ENCODE data around the gene STPG3. TPM values are rescaled to one million over a fixed set of nuclear protein-coding genes. Genes with fewer than 3 reads are reported as not detected.

STPG3 gene
- total RNA-seq, 1 donor from 2014 or later: 0.18 TPM

DNA sequence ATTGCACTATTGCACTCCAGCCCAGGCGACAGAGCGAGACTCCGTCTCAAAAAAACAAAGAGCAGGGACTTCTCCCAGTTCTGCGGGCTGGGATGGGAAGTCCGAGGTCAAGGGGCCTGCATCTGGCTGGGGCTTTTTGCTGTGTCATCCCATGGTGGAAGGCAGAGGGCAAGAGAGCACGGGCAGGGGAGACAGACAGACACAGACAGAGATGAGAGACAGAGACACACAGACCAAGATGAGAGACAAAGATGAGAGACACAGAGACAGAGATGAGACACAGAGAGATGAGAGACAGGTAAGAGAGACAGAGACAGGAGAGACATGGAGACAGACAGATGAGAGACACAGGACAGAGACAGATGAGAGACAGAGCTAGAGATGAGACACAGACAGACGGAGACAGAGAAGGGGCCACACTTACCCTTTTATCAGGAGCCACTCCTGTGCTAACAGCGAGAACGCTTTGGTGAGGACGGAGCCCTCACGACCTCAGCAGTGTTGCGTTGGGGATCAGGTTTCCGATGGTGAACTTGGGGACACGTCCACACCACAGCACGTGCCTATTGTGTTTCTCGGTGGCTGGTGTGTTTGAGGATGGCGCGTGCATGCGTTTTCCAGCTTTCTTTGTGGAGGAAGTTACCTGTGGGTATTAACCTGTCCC is 17.6 kb downstream of the STPG3 start:
- no peak overlapping the region for H3K27ac Mint-ChIP-seq
- H3K36me3 Mint-ChIP-seq: peaks cover 14% of the 10 kb centered on the region
- no peak overlapping the region for H3K4me3 Mint-ChIP-seq
- no peaks in the 10 kb centered on the region for H3K4me1 Mint-ChIP-seq
- no peaks in the 10 kb centered on the region for H3K27me3 Mint-ChIP-seq (ENCODE audit: low read depth)
- no peak for DNase-seq (ENCODE audit: low spot score in 2 of 2, unreplicated experiment in 2 of 2)
- TF ChIP-seq, protein P1, sequence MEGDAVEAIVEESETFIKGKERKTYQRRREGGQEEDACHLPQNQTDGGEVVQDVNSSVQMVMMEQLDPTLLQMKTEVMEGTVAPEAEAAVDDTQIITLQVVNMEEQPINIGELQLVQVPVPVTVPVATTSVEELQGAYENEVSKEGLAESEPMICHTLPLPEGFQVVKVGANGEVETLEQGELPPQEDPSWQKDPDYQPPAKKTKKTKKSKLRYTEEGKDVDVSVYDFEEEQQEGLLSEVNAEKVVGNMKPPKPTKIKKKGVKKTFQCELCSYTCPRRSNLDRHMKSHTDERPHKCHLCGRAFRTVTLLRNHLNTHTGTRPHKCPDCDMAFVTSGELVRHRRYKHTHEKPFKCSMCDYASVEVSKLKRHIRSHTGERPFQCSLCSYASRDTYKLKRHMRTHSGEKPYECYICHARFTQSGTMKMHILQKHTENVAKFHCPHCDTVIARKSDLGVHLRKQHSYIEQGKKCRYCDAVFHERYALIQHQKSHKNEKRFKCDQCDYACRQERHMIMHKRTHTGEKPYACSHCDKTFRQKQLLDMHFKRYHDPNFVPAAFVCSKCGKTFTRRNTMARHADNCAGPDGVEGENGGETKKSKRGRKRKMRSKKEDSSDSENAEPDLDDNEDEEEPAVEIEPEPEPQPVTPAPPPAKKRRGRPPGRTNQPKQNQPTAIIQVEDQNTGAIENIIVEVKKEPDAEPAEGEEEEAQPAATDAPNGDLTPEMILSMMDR (IDR thresholded peaks at IDR 0.05; ENCODE audit: unreplicated experiment): no peak
- H3K9me3 Mint-ChIP-seq: no peaks in the 10 kb centered on the region

DNA sequence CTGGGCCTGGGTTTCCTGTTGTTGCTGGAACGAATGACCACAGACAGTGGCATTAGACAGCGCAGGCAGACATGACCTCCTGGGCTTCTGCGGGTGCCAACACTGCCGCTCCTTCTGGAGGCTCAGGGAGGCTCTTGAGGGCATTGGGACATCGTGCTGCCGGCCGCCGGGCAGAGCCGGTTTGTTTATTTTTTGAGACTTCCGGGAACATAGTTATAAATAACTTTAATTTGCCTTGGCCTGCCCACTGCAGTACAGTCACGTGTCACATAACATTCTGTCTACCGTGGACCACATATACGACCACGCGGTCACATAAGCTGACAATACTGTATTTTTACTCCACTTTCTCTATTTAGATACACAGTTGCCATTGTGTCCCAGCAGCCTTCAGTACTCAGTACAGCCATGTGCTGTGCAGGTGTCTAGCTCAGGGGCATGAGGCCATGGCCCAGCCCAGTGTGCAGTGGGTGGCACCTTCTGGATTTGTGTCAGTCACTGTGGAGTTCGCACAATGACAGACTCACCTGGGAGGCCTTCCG is 18.2 kb downstream of the STPG3 start:
- TF ChIP-seq, protein P1 (IDR thresholded peaks at IDR 0.05; ENCODE audit: unreplicated experiment): no peak
- Mint-ChIP-seq H3K4me3 (no peak overlapping the region), H3K4me1 (peaks cover under 1% of the 10 kb centered on the region), H3K27me3 (ENCODE audit: low read depth) (no peaks in the 10 kb centered on the region), H3K36me3 (peaks cover 14% of the 10 kb centered on the region), H3K9me3 (no peaks in the 10 kb centered on the region), H3K27ac (no peak overlapping the region)
- DNase-seq (ENCODE audit: low spot score in 2 of 2, unreplicated experiment in 2 of 2): no peak

DNA sequence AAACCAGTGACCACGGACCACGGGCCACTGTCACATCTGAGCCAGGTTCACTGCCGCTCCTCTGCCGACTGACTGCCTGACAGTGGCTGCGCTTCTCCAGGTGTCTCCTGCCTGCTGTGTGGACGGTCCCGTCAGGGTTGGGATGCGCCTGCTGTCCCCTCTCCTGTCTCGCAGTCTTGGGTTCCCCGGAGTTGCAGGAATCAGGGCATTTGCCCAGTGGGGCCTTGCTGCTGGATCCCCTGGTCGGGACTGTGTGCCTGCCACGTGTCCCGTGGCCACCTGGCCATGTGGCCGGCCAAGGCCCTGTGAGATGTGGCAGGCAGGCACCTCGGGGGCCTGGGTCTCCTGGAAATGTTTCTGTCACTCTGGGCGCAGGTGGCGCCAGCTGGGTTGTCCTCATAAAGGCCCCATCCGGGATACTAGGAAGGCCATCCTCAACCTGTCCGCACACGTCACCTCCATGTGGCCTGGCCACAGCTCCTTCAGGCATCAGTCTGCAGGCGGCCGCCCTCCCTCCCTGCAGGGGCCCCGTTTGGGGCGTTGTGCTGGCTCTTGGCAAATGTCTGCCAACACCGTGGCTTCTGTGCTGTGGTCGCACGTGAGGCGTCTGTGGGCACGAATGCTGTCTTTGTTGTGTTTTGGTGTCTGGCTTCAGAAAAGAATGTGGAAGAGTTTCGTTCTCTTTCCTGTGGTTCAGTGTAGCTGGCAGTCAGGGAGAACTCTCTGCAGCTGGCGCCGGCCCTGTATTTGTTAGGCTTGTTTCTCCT is 20.0 kb downstream of the STPG3 start:
- H3K27me3 Mint-ChIP-seq (ENCODE audit: low read depth): no peaks in the 10 kb centered on the region
- H3K27ac Mint-ChIP-seq: peak overlapping the region; percentile 39
- H3K4me3 Mint-ChIP-seq: no peak overlapping the region
- no peak for DNase-seq (ENCODE audit: low spot score in 2 of 2, unreplicated experiment in 2 of 2)
- H3K9me3 Mint-ChIP-seq: no peaks in the 10 kb centered on the region
- TF ChIP-seq, protein P1 (IDR thresholded peaks at IDR 0.05; ENCODE audit: unreplicated experiment): no peak
- H3K36me3 Mint-ChIP-seq: peaks cover 12% of the 10 kb centered on the region
- H3K4me1 Mint-ChIP-seq: peaks cover 13% of the 10 kb centered on the region

DNA sequence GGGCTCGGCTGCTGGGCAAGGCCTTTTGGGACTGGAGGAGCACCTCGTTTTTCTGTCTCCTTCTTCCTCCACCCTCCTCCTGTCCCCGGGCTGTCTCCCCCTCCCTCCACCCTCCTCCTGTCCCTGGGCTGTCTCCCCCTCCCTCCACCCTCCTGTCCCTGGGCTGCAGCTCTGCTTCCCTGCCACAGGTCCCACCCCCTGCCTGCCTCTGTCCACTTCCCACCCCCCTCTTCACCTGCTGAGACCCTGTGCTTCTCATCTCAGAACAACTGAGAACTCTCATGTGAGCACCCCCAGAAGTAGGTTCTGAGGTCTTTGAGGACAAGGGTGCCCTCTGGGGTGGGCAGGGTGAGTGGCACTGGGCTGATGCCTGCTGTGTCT is 20.6 kb downstream of the STPG3 start:
- DNase-seq (ENCODE audit: low spot score in 2 of 2, unreplicated experiment in 2 of 2): no peak
- H3K4me3 Mint-ChIP-seq: no peak overlapping the region
- H3K27ac Mint-ChIP-seq: no peak overlapping the region
- H3K36me3 Mint-ChIP-seq: peaks cover 12% of the 10 kb centered on the region
- H3K27me3 Mint-ChIP-seq (ENCODE audit: low read depth): no peaks in the 10 kb centered on the region
- H3K4me1 Mint-ChIP-seq: peaks cover 15% of the 10 kb centered on the region
- H3K9me3 Mint-ChIP-seq: no peaks in the 10 kb centered on the region
- TF ChIP-seq, protein P1 (IDR thresholded peaks at IDR 0.05; ENCODE audit: unreplicated experiment): no peak

DNA sequence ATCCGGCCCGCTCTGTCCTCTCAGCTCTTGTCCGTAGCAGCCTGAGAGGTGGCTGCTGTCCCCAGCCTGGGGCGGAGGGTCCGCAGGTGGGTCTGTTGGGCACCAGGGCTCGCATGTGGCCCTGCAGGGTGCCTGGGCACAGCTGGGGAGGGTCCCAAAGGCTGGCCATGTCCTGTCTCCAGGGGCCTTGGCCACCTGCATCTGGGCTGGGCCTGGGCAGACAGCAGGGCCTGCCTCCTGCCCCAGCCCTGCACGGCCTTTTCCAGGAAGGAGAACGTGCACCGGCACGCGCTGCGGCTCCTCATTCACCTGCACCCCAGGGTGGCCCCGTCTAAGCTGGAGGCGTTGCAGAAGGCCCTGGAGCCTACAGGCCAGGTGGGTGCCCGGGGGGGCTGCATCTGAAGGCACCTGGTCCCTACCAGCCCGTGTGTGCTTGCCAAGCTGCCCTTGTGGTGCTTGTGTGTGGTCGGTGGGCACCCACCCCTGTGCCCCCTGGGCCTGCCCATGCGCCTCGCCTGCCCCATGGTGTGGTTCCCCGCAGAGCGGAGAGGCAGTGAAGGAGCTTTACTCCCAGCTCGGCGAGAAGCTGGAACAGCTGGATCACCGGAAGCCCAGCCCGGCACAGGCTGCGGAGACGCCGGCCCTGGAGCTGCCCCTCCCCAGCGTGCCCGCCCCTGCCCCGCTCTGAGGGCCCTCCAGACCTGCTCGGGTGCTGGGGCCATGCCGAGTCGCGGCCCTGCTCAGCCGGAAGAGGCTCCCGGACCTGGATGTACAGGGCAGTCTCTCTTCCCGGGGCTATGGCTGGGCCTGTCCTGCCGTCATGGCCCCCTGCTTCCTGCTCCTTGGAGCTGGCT is 21.4 kb downstream of the STPG3 start:
- TF ChIP-seq, protein P1 (IDR thresholded peaks at IDR 0.05; ENCODE audit: unreplicated experiment): no peak
- Mint-ChIP-seq H3K27ac (no peak overlapping the region), H3K4me3 (no peak overlapping the region), H3K4me1 (peaks cover 21% of the 10 kb centered on the region), H3K27me3 (ENCODE audit: low read depth) (no peaks in the 10 kb centered on the region), H3K36me3 (peaks cover 12% of the 10 kb centered on the region), H3K9me3 (no peaks in the 10 kb centered on the region)
- DNase-seq (ENCODE audit: low spot score in 2 of 2, unreplicated experiment in 2 of 2): no peak
